CD4-positive, alpha-beta T cell treated with Interleukin-1 beta for 1 hour (primary cell): ENCODE results near the gene SLC8A2.
"Not testable (repeated sequence)": the region's sequence is repeated elsewhere in the genome, so short reads cannot be mapped to it uniquely, and the experiment has no call there.

Source experiments
- DNase-seq, 2 donors: peaks; one replicate each; pipeline ENCODE4 v3.0.0-alpha.2; 2020 to 2022

SLC8A2 gene

GRCh38 chr19:47427241-47428176 lies 44.2 kb downstream of the SLC8A2 start:
- DNase-seq, result peak; percentile 64 to 72

- no peak for DNase-seq
Observed at GRCh38 chr19:47423203-47423882, 48.4 kb downstream of the SLC8A2 start.

- DNase-seq, result no peak
Observed at GRCh38 chr19:47422417-47423163, 49.1 kb downstream of the SLC8A2 start.

- DNase-seq, result no peak
Observed at GRCh38 chr19:47421844-47422395, 49.8 kb downstream of the SLC8A2 start.

GRCh38 chr19:47421244-47421786 lies 50.4 kb downstream of the SLC8A2 start:
- no peak for DNase-seq

GRCh38 chr19:47419789-47420188 lies 51.9 kb downstream of the SLC8A2 start:
- DNase-seq, result no peak

GRCh38 chr19:47419030-47419783 lies 52.5 kb downstream of the SLC8A2 start, which contains the start of gene MEIS3:
Gene MEIS3, minus strand, starts transcription at chr19:47419527. Its CDS starts 446 bp downstream, at chr19:47419081.
- DNase-seq, result no peak

GRCh38 chr19:47418692-47419029 lies 53.0 kb downstream of the SLC8A2 start:
- no peak for DNase-seq

- no peak for DNase-seq
Observed at GRCh38 chr19:47417746-47418691, 53.7 kb downstream of the SLC8A2 start.

- DNase-seq, result no peak
Observed at GRCh38 chr19:47417107-47417745, 54.5 kb downstream of the SLC8A2 start.

- no peak for DNase-seq
Observed at GRCh38 chr19:47416643-47416985, 55.1 kb downstream of the SLC8A2 start.

- DNase-seq, result no peak
Observed at GRCh38 chr19:47415953-47416642, 55.6 kb downstream of the SLC8A2 start.

GRCh38 chr19:47414469-47414868 lies 57.2 kb downstream of the SLC8A2 start:
- no peak for DNase-seq

- no peak for DNase-seq
Observed at GRCh38 chr19:47413941-47414340, 57.8 kb downstream of the SLC8A2 start.

- not testable (repeated sequence) for DNase-seq
Observed at GRCh38 chr19:47411696-47412095, 60.0 kb downstream of the SLC8A2 start.

GRCh38 chr19:47411101-47411500 lies 60.6 kb downstream of the SLC8A2 start:
- no peak for DNase-seq

- DNase-seq, result no peak
Observed at GRCh38 chr19:47408156-47408938, 63.3 kb downstream of the SLC8A2 start.

GRCh38 chr19:47407417-47407774 lies 64.3 kb downstream of the SLC8A2 start:
- DNase-seq, result no peak
